H1 (cell line): ENCODE measurements around the gene ANXA2. TPM values are rescaled to one million over a fixed set of nuclear protein-coding genes. Genes with fewer than 3 reads are reported as not detected.

ENCODE experiments used
- CTCF ChIA-PET: fragments of 300-600 bp; sonication (Branson Sonifier 250); formaldehyde crosslinking; loops from one replicate; lab custom pipeline; 2021; ENCODE audit not compliant: partially characterized antibody; lab: Charles Lee
- POLR2A ChIA-PET: fragments of 300-600 bp; sonication (Branson Sonifier 250); formaldehyde crosslinking; loops from one replicate; lab custom pipeline; 2021; ENCODE audit warnings: inconsistent platforms; ENCODE audit not compliant: partially characterized antibody; lab: Charles Lee
- DNase-seq, 2 experiments: peaks; one replicate each; pipeline versions ENCODE4 v3.0.0 to v3.0.0-alpha.2; 2010 to 2022; ENCODE audit warnings: low spot score in 2 of 2, low read depth in 1 of 2, mixed read lengths in 1 of 2
- FAIRE-seq: peaks from 2 replicates; lab custom pipeline; 2011; peaks lifted over from hg19 to GRCh38; lab: Jason Lieb, UNC
- H2AFZ ChIP-seq: 2 replicates; pipeline ENCODE4 v1.8.1; 2012; ENCODE audit warnings: low read length, inconsistent platforms
- H2AK5ac ChIP-seq: 2 replicates; pipeline ENCODE4 v1.6.1; 2013; ENCODE audit warnings: low read depth, low read length
- H2BK120ac ChIP-seq: replicated peaks from 2 replicates; pipeline ENCODE3; 2013; ENCODE audit warnings: low read depth, low read length, inconsistent platforms
- H2BK12ac ChIP-seq: 2 replicates; pipeline ENCODE4 v1.6.1; 2013; ENCODE audit warnings: low read depth, low read length
- H2BK15ac ChIP-seq: 2 replicates; pipeline ENCODE4 v1.6.1; 2013; ENCODE audit warnings: low read length
- H2BK20ac ChIP-seq: 2 replicates; pipeline ENCODE4 v1.6.1; 2013; ENCODE audit warnings: low read length
- H2BK5ac ChIP-seq: 2 replicates; pipeline ENCODE4 v1.6.1; 2013; ENCODE audit warnings: low read depth, low read length
- H3K14ac ChIP-seq: 2 replicates; pipeline ENCODE4 v1.6.1; 2013; ENCODE audit warnings: inconsistent platforms; ENCODE audit not compliant: insufficient read length
- H3K18ac ChIP-seq: 2 replicates; pipeline ENCODE4 v1.6.1; 2013; ENCODE audit warnings: low read length; ENCODE audit errors: extremely low read depth
- H3K23ac ChIP-seq: 2 replicates; pipeline ENCODE4 v1.6.1; 2013; ENCODE audit warnings: inconsistent platforms; ENCODE audit not compliant: insufficient read length
- H3K23me2 ChIP-seq: 2 replicates; pipeline ENCODE4 v1.6.1; 2013; ENCODE audit warnings: low read depth, low read length
- H3K27ac ChIP-seq: 2 replicates; pipeline ENCODE4 v1.6.1; 2011; ENCODE audit warnings: low read depth, low read length, inconsistent platforms
- H3K27me3 ChIP-seq, 4 experiments: replicated peaks in 1 of 4; 1 replicate in 1 of 4; 2 replicates in 3 of 4; pipeline versions ENCODE4 v1.6.1 to v1.8.1; 2011 to 2013; ENCODE audit warnings: low read length in 3 of 4, mild to moderate bottlenecking in 3 of 4, inconsistent platforms in 2 of 4, mixed read lengths in 2 of 4, moderate library complexity in 1 of 4; ENCODE audit not compliant: control insufficient read depth in 3 of 4, insufficient read depth in 3 of 4; ENCODE audit errors: extremely low read depth in 1 of 4
- H3K36me3 ChIP-seq, 4 experiments: 2 replicates each; pipeline versions ENCODE4 v1.6.1 to v1.8.1; 2011 to 2013; ENCODE audit warnings: mild to moderate bottlenecking in 4 of 4, low read length in 3 of 4, moderate library complexity in 2 of 4, control low read depth in 1 of 4, inconsistent platforms in 1 of 4; ENCODE audit not compliant: insufficient read depth in 4 of 4, control insufficient read depth in 2 of 4
- H3K4ac ChIP-seq: replicated peaks from 2 replicates; pipeline ENCODE3; 2013; ENCODE audit warnings: low read length, low read depth, mixed read lengths, inconsistent platforms; ENCODE audit not compliant: insufficient read length
- H3K4me1 ChIP-seq, 4 experiments: replicated peaks in 1 of 4; 1 replicate in 1 of 4; 2 replicates in 3 of 4; pipeline versions ENCODE4 v1.6.1 to v1.8.1; 2011 to 2013; ENCODE audit warnings: low read length in 3 of 4, inconsistent platforms in 2 of 4, mixed read lengths in 1 of 4; ENCODE audit not compliant: insufficient read depth in 4 of 4, control insufficient read depth in 3 of 4
- H3K4me2 ChIP-seq, 2 experiments: 2 replicates each; pipeline versions ENCODE4 v1.6.1 to v1.8.1; 2011 to 2013; ENCODE audit warnings: low read depth in 2 of 2, low read length in 2 of 2, control low read depth in 1 of 2, inconsistent platforms in 1 of 2, mild to moderate bottlenecking in 1 of 2; ENCODE audit not compliant: insufficient read depth in 1 of 2
- H3K4me3 ChIP-seq, 4 experiments: fragments of 200-600, 300-600 bp in 1 of 4; sonication (generic), shearing (Covaris generic), sonication (Bioruptor Twin) in 1 of 4; 2 replicates each; pipeline versions ENCODE4 v1.5.1 to v1.8.1; 2011 to 2016; ENCODE audit warnings: low read length in 4 of 4, low read depth in 3 of 4, control low read depth in 2 of 4, inconsistent platforms in 2 of 4, mild to moderate bottlenecking in 2 of 4, mixed read lengths in 1 of 4, moderate library complexity in 1 of 4; ENCODE audit not compliant: insufficient read depth in 2 of 4; ENCODE audit errors: extremely low read depth in 1 of 4
- H3K56ac ChIP-seq: replicated peaks from 2 replicates; pipeline ENCODE3; 2013; ENCODE audit warnings: low read depth, mild to moderate bottlenecking, mixed read lengths, low read length, inconsistent platforms; ENCODE audit not compliant: insufficient read length
- H3K79me1 ChIP-seq: 2 replicates; pipeline ENCODE4 v1.6.1; 2013; ENCODE audit warnings: low read depth, low read length, control low read depth
- H3K79me2 ChIP-seq, 2 experiments: 2 replicates each; pipeline versions ENCODE4 v1.6.1 to v1.8.1; 2012 to 2013; ENCODE audit warnings: low read length in 2 of 2, mild to moderate bottlenecking in 2 of 2, inconsistent platforms in 1 of 2; ENCODE audit not compliant: insufficient read depth in 2 of 2, control insufficient read depth in 1 of 2
- H3K9ac ChIP-seq, 4 experiments: replicated peaks in 1 of 4; 1 replicate in 1 of 4; 2 replicates in 3 of 4; pipeline versions ENCODE4 v1.6.1 to v1.8.1; 2011 to 2013; ENCODE audit warnings: low read depth in 3 of 4, low read length in 3 of 4, control low read depth in 2 of 4, mild to moderate bottlenecking in 2 of 4, moderate library complexity in 2 of 4, inconsistent platforms in 1 of 4; ENCODE audit errors: extremely low read depth in 1 of 4
- H3K9me3 ChIP-seq, 2 experiments: 2 replicates each; pipeline versions ENCODE4 v1.6.1 to v1.8.1; 2012 to 2013; ENCODE audit warnings: mild to moderate bottlenecking in 2 of 2, moderate library complexity in 2 of 2, control low read depth in 1 of 2, inconsistent platforms in 1 of 2, low read depth in 1 of 2, low read length in 1 of 2, mixed read lengths in 1 of 2; ENCODE audit not compliant: insufficient read depth in 2 of 2
- H4K20me1 ChIP-seq, 2 experiments: replicated peaks in 1 of 2; 2 replicates each; pipeline versions ENCODE3 to v1.8.1; 2011 to 2013; ENCODE audit warnings: inconsistent platforms in 2 of 2, low read length in 2 of 2, mild to moderate bottlenecking in 1 of 2; ENCODE audit not compliant: insufficient read depth in 2 of 2, control insufficient read depth in 1 of 2
- H4K5ac ChIP-seq: 2 replicates; pipeline ENCODE4 v1.6.1; 2013; ENCODE audit warnings: low read length, low read depth, mixed read lengths, inconsistent platforms; ENCODE audit not compliant: insufficient read length
- H4K8ac ChIP-seq: 2 replicates; pipeline ENCODE4 v1.8.0; 2013; ENCODE audit warnings: mild to moderate bottlenecking, moderate library complexity, low read length, inconsistent platforms; ENCODE audit not compliant: insufficient read depth; ENCODE audit errors: extremely low read depth
- H4K91ac ChIP-seq: replicated peaks from 2 replicates; pipeline ENCODE3; 2013; ENCODE audit warnings: low read length, mixed read lengths, inconsistent platforms; ENCODE audit not compliant: insufficient read length
- CBX5 ChIP-seq: fragments of 300-800, 300-1000 bp; sonication (generic); IDR thresholded peaks from 2 replicates; pipeline ENCODE4 v1.7.1; 2016; ENCODE audit warnings: antibody characterized with exemption, low read length, low read depth
- GABPA ChIP-seq: IDR thresholded peaks from 2 replicates; pipeline ENCODE4 v1.6.1; 2011; ENCODE audit warnings: mild to moderate bottlenecking, low read length, moderate library complexity, borderline replicate concordance; ENCODE audit not compliant: insufficient read depth
- KDM5A ChIP-seq: fragments of 200-600 bp; IDR thresholded peaks from 2 replicates; pipeline ENCODE4 v1.7.1; 2012; ENCODE audit warnings: mild to moderate bottlenecking, low read length, inconsistent platforms, mixed read lengths
- MAX ChIP-seq: IDR thresholded peaks from 2 replicates; pipeline ENCODE4 v1.6.1; 2012; ENCODE audit warnings: inconsistent platforms
- RAD21 ChIP-seq, 2 experiments: IDR thresholded peaks in 1 of 2; conservative IDR thresholded peaks in 1 of 2; 2 replicates each; pipeline ENCODE4 v1.6.1; 2011; ENCODE audit warnings: low read depth in 2 of 2, low read length in 2 of 2, improper control_type of control experiment in 1 of 2, inconsistent platforms in 1 of 2, mild to moderate bottlenecking in 1 of 2, moderate library complexity in 1 of 2
- SIN3A ChIP-seq, 2 experiments: IDR thresholded peaks in 1 of 2; conservative IDR thresholded peaks in 1 of 2; 2 replicates each; pipeline ENCODE4 v1.6.1; 2011 to 2012; ENCODE audit warnings: low read length in 2 of 2, improper control_type of control experiment in 1 of 2, low read depth in 1 of 2, mild to moderate bottlenecking in 1 of 2
- SP1 ChIP-seq: IDR thresholded peaks from 2 replicates; pipeline ENCODE4 v1.6.1; 2011; ENCODE audit warnings: low read depth, low read length
- SUZ12 ChIP-seq: fragments of 200-600 bp; sonication (generic); IDR thresholded peaks from 2 replicates; pipeline ENCODE4 v1.6.1; 2012; ENCODE audit warnings: mild to moderate bottlenecking, inconsistent platforms, low read length, moderate library complexity, mixed read lengths
- ZNF274 ChIP-seq: IDR thresholded peaks from 2 replicates; pipeline ENCODE4 v1.7.0; 2012; ENCODE audit warnings: low read length, borderline replicate concordance; ENCODE audit errors: extremely low read depth
- WGBS, 2 experiments: shearing (Covaris generic) in 1 of 2; methylation state at CpG; one replicate each; pipeline versions ENCODE4 v1.1.6 to v1.1.7; 2013 to 2015; ENCODE audit warnings: low lambda C conversion rate in 2 of 2, mixed read lengths in 2 of 2, inconsistent platforms in 1 of 2, low coverage in 1 of 2, missing lambda C conversion rate in 1 of 2; ENCODE audit not compliant: insufficient replicate concordance in 2 of 2, insufficient coverage in 1 of 2, insufficient read length in 1 of 2; ENCODE audit errors: extremely low coverage in 1 of 2, missing lambda C conversion rate in 1 of 2; 5-methylcytosine and 5-hydroxymethylcytosine counted together
- polyA plus RNA-seq, 7 experiments: library from polyadenylated mRNA; depleted of rRNA in 3 of 7; stranded (reverse) in 5 of 7; unstranded in 2 of 7; fragments of >200 nt in 5 of 7; fragments of 200-250 nt in 2 of 7; gene quantifications; 1 replicate in 5 of 7; 2 replicates in 1 of 7; 4 replicates in 1 of 7; pipeline versions ENCODE4 v1.2.1 to v1.2.3, GENCODE V29; 2011 to 2013; ENCODE audit warnings: missing spikeins in 2 of 7, mixed read lengths in 2 of 7
- total RNA-seq: library from RNA; stranded (reverse); fragmentation: NEBNext Ultra II Directional; extraction: Animal tissue kit (Norgen Biotek cat#: 25700); gene quantifications from 2 replicates; pipeline ENCODE4 v1.2.1, GENCODE V29; 2021

ANXA2 gene
- total and polyA plus RNA-seq, 2 of the 8 experiments (the other 6 are each of a cell fraction or from before 2014, with no cell fraction given): 178 to 217 TPM

- Histone ChIP-seq H4K5ac (no peak overlapping the region), H3K9ac (no peak overlapping the region), H2BK20ac (no peak overlapping the region), H3K27ac (no peak overlapping the region), H3K27me3 (no peaks in the 10 kb centered on the region), H3K79me2 (peaks cover 0 to 14% of the 10 kb centered on the region in 2 experiments; a peak in 2 of 4 replicates), H2BK120ac (no peak overlapping the region), H3K4me3 (no peak overlapping the region), H3K4ac (no peak overlapping the region), H3K4me1 (no peaks in the 10 kb centered on the region), H4K8ac (no peak overlapping the region), H3K36me3 (peaks cover 0 to 14% (median 2%) of the 10 kb centered on the region in 4 experiments; a peak in 5 of 8 replicates), H3K4me2 (no peak overlapping the region), H3K14ac (no peak overlapping the region), H2AFZ (no peak overlapping the region), H2BK5ac (no peak overlapping the region), H2AK5ac (no peak overlapping the region), H3K23me2 (no peaks in the 10 kb centered on the region), H3K23ac (no peak overlapping the region), H3K9me3 (no peaks in the 10 kb centered on the region), H2BK15ac (no peak overlapping the region), H3K18ac (no peak overlapping the region), H2BK12ac (no peak overlapping the region), H4K91ac (no peak overlapping the region), H4K20me1 (peaks cover 0 to 2% of the 10 kb centered on the region in 2 experiments), H3K79me1 (no peaks in the 10 kb centered on the region), H3K56ac (no peak overlapping the region)
- POLR2A ChIA-PET: no interaction called here
- no peak for DNase-seq
- CTCF ChIA-PET: interaction anchor here (1.0 to 1.3 kb wide), 2 partner anchors 20 to 25 kb away, joined by 3 read pairs; no protein-coding TSS in a partner anchor
- TF ChIP-seq MAX: no peak
- no peak for TF ChIP-seq GABPA
- no peak for TF ChIP-seq KDM5A
- no peak for TF ChIP-seq ZNF274
- no peak for TF ChIP-seq RAD21 (IDR thresholded peaks at IDR 0.05 in 1 of 2, conservative IDR thresholded peaks at IDR 0.05 in 1 of 2; ENCODE audit: low read depth in 2 of 2, low read length in 2 of 2)
- no peak for TF ChIP-seq SP1
- no peak for TF ChIP-seq SIN3A (conservative IDR thresholded peaks at IDR 0.05 in 1 of 2, IDR thresholded peaks at IDR 0.05 in 1 of 2; ENCODE audit: low read depth in 1 of 2, low read length in 2 of 2)
- no peak for TF ChIP-seq SUZ12
- TF ChIP-seq CBX5: no peak
- WGBS, 2 experiments: 84% methylated on average over 3 of the region's 3 CpGs; no CpG with 5 or more reads in 1 of the 2 experiments
- no peak for FAIRE-seq
Observed at GRCh38 chr15:60384053-60384452, 13.7 kb downstream of the ANXA2 start.
